GM18907 (cell line): ENCODE data around the gene ASB17.
"Not testable (repeated sequence)": the region's sequence is repeated elsewhere in the genome, so short reads cannot be mapped to it uniquely, and the experiment has no call there.

Source experiments
- ATAC-seq: cut with Tn5 transposase; IDR thresholded peaks from one replicate; pipeline ENCODE4 v1.9.1; 2021; ENCODE audit warnings: mild to moderate bottlenecking, moderate library complexity; ENCODE audit not compliant: unreplicated experiment

The ASB17 gene, protein sequence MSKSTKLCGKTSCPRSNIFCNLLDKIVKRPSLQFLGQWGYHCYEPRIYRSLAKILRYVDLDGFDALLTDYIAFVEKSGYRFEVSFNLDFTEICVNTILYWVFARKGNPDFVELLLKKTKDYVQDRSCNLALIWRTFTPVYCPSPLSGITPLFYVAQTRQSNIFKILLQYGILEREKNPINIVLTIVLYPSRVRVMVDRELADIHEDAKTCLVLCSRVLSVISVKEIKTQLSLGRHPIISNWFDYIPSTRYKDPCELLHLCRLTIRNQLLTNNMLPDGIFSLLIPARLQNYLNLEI

DNA sequence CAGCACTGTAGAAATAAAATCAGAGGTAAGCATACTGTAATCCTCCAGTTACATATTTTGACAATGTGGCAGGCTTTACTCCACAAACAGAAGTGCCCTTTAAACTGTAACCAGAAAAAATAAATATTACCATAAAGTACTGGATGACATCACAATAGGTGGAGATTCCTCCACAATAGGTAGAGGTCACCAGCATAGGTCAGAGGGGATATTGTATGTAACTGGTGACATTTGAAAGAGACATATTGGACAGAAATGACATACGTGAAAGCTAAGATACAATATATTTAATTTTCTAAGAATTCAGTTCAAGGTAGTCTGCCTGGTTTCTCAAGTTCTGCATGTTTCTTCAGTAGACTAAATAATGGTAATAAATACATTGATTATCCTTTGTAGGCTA is at the start of gene ASB17:
TSS of gene ASB17 (minus strand) at position 101 of the 400 bp plus-strand sequence. CDS start 113 bp downstream, outside the sequence.
- ATAC-seq = no peak

DNA sequence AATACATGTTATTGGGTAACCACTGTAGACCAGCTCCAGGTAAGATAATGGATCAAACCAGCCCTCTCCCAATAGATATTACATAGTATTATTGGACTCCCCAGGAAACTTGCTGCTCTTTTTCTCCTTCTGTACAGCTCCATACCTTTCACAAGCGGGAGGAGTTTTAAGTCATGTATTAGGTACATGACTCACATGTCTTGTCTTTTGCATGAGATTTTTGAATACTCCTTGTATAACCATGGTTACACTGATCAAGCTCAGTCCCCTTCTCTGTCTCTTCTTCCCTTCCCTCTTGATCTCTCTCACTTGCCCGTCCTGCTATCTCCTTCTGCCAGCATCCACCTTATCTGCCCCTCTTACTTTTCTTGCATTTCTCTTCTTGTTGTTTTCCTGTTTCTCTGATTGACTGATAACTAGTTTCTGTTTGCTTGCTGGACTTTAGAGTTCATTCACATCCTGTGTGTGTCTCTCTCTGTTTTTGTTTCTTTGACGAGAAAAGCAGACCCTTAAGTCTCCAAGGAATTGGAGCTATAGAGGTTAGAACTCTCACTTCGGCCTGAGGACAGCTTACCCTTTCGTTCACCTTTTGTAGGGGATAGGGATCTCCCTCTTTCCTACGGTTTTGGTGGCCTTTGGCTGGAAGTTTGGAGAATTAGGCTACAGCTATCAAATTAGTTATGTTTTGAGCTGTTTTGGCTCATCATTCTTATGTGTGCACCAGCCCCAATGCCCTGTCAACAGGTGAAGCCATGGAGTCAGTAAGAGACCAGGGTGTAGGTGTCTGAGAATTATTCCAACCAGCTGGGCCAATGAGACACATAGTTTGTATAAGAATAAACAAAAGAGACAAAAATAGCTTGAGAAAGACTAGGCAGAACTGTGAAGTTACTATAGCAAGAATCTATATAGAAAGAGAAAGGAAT is 49.0 kb upstream of the ASB17 start:
- peak; percentile 53 for ATAC-seq

DNA sequence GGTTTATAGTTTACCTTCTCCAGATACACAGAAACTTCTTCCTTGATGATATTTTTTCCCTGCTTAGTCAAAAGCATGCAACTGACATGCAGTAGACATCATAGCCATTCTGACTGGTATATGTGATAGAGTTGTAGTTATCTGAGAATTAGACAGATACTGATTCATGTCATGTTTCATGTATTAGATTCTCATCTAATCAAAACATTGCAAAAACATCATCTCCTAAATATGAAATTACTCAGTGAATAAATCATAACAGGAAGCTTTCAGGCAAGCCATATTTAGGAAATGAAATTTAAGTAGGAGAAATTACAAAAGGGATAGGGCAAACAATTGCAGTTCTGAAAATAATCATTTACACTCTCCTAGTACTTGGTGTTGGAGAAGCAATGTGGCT is 38.4 kb upstream of the ASB17 start:
- no peak for ATAC-seq

DNA sequence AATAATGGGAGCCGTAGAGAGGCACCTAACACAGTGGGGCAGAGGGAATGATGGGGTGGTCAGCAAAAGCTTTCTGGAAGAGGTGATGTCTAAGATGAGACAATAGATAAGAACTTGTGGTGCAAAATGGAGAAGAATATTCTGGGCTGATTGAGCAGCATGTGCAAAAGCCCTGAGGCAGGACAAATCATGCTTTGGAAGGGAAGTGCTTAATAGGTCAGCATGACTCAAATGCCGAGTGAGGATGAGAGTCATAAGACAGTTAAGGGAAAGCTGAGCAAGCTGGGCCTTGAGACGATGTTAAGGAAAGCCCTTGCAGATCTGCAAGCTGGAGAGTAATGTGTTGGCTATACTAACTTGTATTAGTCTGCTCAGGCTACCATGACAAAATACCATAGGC is 37.3 kb upstream of the ASB17 start:
- no peak for ATAC-seq

DNA sequence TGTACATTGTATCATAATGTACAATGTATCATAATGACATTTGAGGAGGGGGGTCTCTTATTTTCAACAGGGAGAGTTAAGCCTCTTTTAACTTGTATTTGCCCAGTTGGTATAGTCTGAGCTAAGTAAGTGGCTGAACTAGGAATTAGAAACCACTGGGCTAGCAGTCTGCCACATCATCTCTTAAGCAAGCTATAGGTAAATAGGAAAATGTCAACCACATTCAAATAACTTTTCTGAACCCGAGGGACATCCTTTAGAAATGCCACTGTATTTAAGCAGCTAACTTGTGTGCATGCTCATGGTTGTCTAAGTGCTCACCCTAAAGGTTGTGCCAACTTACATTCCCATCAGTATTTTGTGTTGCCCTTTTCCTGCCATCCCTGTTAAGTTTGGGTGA is 35.5 kb upstream of the ASB17 start:
- no peak for ATAC-seq

DNA sequence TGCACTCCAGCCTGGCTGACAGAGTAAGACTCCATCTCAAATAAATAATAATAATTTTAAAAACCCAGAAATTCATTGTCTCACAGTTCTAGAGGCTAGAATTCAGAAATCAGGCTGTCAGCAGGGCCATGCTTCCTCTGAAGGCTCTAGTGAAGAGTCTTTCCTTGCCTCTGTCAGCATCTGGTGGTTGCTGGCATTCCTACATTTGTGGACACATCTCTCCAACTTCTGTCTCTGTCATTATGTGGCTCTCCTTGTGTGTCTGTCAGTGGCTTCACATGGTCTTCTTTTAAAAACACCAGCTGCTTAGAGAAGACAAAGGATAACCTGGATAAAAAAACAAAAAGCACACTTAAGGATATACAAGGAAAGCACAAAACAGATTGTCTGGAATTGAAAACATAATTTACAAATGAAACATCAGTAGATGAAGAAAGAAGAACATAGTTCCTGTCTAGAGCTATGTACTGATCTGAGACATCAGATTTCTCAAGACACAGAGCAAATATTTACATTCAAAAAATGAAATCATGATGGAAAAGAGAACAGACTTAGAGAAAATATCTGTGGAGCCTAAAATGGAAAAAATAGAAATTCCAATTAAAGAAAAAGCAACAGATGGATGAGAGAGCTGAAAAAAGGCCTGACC is 32.7 kb upstream of the ASB17 start:
- no peak for ATAC-seq

DNA sequence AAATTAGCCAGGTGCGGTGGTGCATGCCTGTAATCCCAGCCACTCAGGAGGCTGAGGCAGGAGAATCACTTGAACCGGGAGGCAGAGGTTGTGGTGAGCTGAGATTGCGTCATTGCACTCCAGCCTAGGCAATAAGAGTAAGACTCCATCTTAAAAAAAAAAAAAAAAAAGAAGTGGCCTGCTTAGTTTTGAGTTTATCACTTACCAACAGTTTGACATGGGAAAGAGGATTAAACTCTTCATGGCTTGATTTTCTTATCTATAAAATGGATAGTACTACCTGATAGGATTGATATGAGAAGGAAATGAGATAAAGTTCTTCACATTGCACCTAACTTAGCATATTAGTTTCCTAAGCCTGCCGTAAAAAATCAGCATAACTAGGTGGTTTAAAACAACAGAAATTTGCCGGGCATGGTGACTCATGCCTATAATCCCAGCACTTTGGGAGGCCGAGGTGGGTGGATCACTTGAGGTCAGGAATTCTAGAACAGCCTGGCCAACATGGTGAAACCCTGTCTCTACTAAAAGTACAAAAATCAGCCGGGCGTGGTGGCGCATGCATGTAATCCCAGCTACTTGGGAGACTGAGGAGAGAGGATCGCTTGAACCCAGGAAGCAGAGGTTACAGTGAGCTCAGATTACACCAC is 32.0 kb upstream of the ASB17 start:
- ATAC-seq = not testable (repeated sequence)

DNA sequence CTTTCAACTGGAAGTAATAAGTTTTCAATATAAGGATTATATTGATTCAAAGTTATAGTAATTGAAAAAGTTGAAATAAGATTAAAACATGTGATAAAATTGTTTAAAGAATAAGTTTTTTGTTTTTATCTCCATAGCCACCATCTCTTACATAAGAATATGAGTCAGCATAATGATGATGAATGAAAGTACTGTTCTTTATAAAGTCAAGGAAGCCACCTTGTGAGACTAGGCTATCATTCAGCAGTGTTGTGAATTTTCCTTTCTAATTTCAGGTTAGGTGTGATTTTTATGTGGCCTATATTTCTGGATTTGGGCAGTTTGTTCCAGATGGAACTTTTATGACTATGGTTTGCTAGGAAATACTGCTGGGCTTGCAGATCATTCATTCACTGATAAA is 22.4 kb upstream of the ASB17 start:
- ATAC-seq = no peak

DNA sequence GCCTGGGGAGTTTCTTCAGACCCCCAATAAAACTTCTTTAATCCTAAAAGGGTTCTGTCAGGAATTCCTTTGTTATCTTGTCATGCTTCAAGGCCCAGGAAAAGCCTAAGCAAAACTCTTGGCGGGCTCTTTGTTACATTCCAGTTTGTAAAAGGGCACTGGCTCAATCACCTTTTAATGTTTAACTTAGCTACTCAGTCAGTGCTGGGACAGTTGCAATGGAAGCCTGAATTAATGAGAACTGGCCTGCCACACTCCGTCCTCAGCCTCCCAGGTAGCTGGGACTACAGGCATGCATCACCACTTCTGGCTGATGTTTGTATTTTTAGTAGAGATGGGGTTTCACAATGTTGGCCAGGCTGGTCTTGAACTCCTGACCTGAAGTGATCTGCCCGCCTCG is 21.3 kb upstream of the ASB17 start:
- ATAC-seq = no peak

DNA sequence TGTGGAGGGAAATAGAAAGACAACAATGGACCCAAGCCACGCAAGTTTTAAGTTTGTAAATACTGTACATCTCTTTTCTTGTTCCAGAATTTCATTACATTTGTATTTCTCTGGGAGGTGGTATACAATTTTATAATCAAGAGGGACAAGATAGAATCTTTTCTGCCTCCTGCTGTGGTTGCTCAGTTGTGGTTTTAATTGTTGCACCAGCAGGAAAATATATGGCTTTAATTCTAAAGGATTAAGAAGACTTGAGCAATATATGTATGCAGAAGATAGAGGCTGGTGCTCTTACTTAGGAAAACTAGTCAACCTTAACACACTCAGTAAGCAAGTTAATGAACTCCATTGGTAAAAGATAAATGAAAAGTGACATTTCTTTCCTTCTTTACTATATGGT is 19.8 kb upstream of the ASB17 start:
- no peak for ATAC-seq

DNA sequence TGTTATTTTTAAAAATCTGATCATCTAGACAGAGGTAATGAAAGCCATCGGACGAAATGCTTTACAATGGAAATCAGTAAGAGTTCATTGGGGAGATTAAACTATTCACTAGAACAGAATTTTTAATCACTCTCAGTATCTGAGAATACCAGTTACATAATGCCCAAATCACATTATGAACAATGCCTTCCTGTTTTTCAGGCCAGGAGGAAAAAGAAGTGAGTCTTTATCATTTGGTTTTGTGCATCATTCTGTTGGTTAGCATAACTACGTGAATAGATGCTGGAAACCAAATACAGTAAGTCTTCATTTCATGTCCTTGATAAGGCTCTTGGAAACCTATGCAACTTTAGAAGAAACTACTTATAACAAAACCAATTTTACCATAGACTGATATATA is 18.0 kb upstream of the ASB17 start:
- ATAC-seq = no peak

DNA sequence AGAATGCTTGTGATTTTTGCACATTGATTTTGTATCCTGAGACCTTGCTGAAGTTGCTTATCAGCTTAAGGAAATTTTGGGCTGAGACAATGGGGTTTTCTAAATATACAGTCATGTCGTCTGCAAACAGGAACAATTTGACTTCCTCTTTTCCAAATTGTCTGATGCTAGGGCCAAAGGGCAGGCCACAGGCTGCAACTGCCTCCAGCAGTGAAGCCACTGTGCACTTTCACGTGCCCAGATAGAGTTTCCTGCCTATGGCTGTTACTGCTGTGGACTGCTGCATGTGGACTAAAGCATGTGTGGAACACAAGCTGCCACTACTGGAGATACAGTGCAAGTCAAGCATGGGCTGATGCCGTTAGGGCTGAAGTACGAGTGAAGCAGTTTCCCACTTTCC is 10.8 kb upstream of the ASB17 start:
- ATAC-seq = not testable (repeated sequence)

DNA sequence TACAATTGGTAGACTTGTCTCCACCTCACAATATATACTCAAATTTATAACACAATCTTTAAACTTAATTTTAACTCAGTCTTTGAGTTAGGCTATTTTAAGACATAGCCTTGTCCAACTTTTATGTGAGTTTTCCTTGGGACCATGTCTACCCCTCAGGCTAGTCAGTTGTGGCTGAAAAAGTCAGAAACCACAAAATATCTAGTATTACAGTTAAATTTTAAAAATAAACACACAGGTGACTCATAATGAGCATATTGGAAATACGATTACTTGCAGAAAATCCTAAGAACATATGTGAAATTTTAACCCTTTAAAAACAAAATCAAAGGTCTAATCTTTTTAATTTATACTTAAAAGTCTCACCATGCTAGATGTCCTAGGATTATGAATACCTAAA is 4.8 kb upstream of the ASB17 start:
- ATAC-seq = peak; percentile 61

DNA sequence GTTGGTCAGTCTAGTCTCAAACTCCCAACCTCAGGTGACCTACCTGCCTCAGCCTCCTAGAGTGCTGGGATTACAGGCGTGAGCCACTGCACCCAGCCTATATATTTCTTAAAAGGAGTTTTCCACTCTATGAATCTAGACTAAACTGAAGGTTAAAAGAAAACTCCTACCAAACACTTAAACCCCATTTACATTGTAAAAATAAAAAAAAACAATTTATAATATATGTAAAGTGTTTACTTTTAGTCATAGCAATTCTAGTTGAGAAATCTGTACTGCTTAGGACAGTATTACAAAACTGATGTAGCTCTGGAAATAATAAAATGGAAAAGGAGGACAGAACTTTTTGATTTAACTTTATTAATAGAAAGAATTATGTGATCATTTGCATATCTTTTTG is 9.5 kb downstream of the ASB17 start:
- no peak for ATAC-seq

DNA sequence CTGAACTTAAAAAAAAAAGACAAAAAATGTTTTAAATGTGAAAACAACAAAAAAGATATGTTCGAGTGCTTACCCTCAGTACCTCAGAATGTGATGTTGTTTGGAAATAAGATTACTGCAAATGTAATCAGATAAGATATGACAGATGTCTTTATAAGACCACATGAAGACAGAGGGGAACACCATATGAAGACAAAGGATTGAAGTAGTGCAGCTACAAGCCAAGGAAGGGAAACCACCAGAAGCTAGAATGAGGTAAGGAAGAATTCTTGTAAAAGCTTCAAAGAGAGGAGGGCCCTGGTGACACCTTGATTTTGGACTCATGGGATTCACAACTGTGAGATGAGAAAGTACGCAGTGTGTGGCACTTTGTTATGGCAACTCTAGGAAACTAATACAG is 15.4 kb downstream of the ASB17 start:
- ATAC-seq = no peak

DNA sequence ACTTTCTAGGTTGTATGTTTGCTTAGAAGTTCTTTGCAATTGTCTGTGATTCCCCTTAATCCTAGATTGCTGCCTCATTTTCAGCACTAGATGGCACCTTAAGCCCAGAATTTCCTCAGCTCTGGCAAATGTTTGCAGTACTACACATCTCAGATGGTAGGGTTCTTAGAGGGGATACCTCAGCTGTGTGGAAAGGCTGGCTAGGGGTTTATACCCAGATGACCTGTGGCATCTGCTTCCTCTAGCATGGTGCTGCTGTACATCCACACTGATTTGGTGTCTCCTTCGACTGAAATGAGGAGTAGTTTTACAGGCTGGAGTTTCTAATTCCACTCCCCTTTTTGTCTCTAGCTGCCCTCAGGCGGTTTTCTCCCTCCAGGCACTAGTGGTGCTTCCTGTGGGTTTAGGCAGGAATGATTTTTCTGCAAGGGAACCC is 23.5 kb downstream of the ASB17 start:
- ATAC-seq = peak; percentile 85

DNA sequence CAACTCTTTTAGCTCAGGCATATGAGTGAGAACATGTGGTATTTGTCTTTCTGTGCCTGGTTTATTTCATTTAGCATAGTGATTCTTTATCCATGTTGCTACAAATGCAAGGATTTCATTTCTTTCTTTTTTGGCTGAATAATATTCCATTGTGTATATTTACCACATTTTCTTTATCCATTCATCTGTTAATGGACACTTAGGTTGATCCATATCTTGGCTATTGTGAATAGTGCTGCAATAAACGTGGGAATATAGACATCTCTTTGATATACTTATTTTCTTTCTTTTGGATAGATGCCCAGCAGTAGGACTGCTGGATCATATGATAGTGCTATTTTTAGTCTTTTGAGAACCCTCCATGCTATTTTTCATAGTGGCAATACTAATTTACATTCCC is 30.8 kb downstream of the ASB17 start:
- no peak for ATAC-seq

DNA sequence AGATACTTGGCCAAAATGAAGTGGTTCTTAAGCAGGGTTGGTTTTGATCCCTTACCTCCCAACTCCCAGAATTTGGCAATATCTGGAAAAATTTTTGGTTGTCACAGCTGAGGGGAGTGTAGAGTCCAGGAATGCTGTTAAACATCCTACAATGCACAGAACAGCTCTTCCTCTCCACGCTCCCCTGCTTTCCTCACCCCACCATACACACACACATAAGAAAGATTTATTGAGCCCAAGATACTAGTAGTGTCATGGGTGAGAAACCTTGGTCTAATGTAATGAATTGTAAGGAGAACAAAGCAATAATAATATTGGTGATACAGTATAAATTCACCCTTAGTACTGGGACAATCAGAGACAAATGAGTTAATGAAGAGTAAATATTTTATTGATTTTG is 47.8 kb downstream of the ASB17 start:
- ATAC-seq = no peak

DNA sequence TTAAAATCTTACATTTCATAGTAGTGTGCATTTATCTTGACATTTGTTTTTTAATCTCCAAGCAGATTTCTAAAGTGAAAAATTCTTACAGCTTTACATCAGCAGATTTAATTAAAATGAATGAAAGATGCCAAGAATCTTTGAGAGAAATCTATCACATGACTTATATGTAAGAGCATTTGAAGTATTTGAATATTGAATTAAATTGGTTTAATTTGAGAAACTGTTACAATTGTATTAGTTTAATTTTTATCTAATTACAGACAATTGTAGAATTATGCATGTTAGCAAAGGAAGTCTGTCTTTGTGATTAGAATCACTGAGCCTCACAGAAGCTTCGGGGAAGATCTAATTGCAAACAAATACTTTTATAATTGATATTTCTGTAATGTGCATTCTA is 52.2 kb downstream of the ASB17 start:
- ATAC-seq = no peak

DNA sequence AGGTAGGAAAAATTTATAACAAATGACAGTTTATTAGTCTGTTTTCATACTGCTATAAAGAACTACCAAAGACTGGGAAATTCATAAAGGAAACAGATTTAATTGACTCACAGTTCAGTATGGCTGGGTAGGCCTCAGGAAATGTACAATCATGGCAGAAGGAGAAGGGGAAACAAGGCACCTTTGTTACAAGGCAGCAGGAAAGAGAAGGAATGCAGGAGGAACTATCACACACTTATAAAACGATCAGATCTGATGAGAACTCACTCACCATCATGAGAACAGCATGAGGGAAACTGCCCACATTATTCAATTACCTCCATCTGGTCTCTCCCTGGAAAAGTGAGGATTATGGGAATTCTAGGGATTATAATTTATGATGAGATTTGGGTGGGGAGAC is 61.3 kb downstream of the ASB17 start:
- no peak for ATAC-seq
